Measurements from ENCODE around the gene SEC11C. TPM values are rescaled to one million over a fixed set of nuclear protein-coding genes. Genes with fewer than 3 reads are reported as not detected.
"Not testable (repeated sequence)": the region's sequence is repeated elsewhere in the genome, so short reads cannot be mapped to it uniquely, and the experiment has no call there.

The SEC11C gene
- total RNA-seq, 1 donor from 2014 or later: 53.4 TPM

DNA sequence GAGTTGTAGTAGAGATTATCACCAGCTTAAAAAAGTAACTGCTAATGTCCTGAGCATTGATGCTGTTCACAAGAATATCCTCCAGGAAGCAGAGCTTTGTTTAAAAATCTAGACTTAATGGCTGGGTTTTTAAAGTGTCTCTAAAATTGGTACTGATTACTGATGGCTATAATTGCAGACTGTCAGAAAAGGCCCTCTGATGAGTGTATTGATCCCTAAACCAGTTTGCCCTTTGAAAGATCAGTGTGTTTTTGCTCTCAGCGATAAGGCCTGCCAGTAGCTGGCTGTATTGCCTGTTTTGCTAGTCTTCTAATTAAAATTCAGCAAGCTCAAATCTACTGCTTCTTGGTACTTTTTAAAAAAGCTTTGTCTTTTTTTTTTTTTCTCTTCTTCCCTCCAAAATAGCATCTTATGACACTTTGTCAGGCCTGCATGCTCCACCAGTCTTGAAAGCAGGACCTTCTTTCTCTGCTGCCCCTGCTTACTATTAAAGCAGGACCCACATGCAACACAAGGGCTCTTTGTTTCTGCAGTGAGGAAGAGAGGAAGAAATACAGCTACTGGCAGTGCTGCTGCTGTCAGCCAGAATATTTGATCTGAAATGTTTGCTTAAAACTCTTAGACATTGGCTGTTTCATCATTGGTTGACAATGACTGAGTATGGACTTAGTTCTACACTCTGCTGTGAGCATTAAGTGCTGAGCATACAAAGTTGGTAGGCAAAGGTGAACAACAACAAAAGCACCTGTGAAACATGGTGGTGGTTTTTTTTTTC is 1.8 kb downstream of the SEC11C start:
- H4K20me1 ChIP-seq (ENCODE audit: low read depth): peaks cover 10% of the 10 kb centered on the region
- H3K4me1 Mint-ChIP-seq: peaks cover 22% of the 10 kb centered on the region
- H3K9me3 ChIP-seq (ENCODE audit: low read depth): no peaks in the 10 kb centered on the region
- H3K27me3 Mint-ChIP-seq (ENCODE audit: insufficient read depth, low read depth): peaks cover 7% of the 10 kb centered on the region
- no peak for DNase-seq (ENCODE audit: low spot score)
- H3K9ac ChIP-seq: no peak overlapping the region
- no peaks in the 10 kb centered on the region for H3K36me3 ChIP-seq
- TF ChIP-seq, protein P1, sequence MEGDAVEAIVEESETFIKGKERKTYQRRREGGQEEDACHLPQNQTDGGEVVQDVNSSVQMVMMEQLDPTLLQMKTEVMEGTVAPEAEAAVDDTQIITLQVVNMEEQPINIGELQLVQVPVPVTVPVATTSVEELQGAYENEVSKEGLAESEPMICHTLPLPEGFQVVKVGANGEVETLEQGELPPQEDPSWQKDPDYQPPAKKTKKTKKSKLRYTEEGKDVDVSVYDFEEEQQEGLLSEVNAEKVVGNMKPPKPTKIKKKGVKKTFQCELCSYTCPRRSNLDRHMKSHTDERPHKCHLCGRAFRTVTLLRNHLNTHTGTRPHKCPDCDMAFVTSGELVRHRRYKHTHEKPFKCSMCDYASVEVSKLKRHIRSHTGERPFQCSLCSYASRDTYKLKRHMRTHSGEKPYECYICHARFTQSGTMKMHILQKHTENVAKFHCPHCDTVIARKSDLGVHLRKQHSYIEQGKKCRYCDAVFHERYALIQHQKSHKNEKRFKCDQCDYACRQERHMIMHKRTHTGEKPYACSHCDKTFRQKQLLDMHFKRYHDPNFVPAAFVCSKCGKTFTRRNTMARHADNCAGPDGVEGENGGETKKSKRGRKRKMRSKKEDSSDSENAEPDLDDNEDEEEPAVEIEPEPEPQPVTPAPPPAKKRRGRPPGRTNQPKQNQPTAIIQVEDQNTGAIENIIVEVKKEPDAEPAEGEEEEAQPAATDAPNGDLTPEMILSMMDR (IDR thresholded peaks at IDR 0.05): no peak
- TF ChIP-seq EZH2phosphoT487 (IDR thresholded peaks at IDR 0.05): no peak
- no peak for TF ChIP-seq EZH2 (IDR thresholded peaks at IDR 0.05)
- H3K4me1 ChIP-seq: peaks cover 14% of the 10 kb centered on the region
- peaks cover 17% of the 10 kb centered on the region for H3K27me3 ChIP-seq
- H3K9me3 Mint-ChIP-seq: no peaks in the 10 kb centered on the region
- peak overlapping the region; percentile 74 for H3K4me3 ChIP-seq
- peak overlapping the region; percentile 88 for H3K4me2 ChIP-seq
- no peaks in the 10 kb centered on the region for H3K36me3 Mint-ChIP-seq
- H3K79me2 ChIP-seq (ENCODE audit: low read depth): peaks cover 38% of the 10 kb centered on the region
- no peak overlapping the region for H3K27ac ChIP-seq
- H2AFZ ChIP-seq (replicated peaks): no peak overlapping the region
- H3K4me3 Mint-ChIP-seq: peak overlapping the region; percentile 95
- no peak overlapping the region for H3K27ac Mint-ChIP-seq
- no peaks in the 10 kb centered on the region for H3F3A ChIP-seq (ENCODE audit: low read depth)

DNA sequence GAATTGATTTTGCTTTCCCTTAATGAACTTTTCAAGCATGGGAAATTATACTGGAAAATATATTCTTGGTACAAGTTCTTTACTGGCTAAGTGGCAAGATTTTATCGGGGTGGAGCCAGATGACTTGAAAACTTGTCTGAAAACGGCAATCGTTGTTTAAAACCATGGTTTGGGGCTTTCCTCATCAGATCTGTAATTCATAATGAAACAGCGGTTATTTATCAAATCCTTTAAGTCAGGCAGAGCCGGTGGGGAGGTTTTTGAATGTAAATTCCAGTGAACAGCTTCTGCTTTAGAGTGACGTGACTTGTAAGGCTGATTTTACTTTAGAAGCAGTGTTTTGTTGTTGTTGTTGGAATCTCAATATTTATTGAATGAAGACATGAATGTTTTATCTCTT is 2.6 kb downstream of the SEC11C start:
- Histone ChIP-seq H3K36me3 (no peaks in the 10 kb centered on the region), H3K27me3 (peaks cover 9% of the 10 kb centered on the region), H3F3A (ENCODE audit: low read depth) (no peaks in the 10 kb centered on the region), H3K9ac (no peak overlapping the region), H3K79me2 (ENCODE audit: low read depth) (peaks cover 38% of the 10 kb centered on the region), H3K4me1 (peaks cover 14% of the 10 kb centered on the region), H4K20me1 (ENCODE audit: low read depth) (peaks cover 10% of the 10 kb centered on the region), H3K4me2 (no peak overlapping the region), H3K27ac (no peak overlapping the region), H3K9me3 (ENCODE audit: low read depth) (no peaks in the 10 kb centered on the region), H2AFZ (replicated peaks) (no peak overlapping the region), H3K4me3 (no peak overlapping the region)
- Mint-ChIP-seq H3K4me3 (no peak overlapping the region), H3K27ac (no peak overlapping the region), H3K36me3 (no peaks in the 10 kb centered on the region), H3K27me3 (ENCODE audit: insufficient read depth, low read depth) (peaks cover 4% of the 10 kb centered on the region), H3K9me3 (no peaks in the 10 kb centered on the region), H3K4me1 (peaks cover 22% of the 10 kb centered on the region)
- TF ChIP-seq, protein P1 (IDR thresholded peaks at IDR 0.05): no peak
- TF ChIP-seq EZH2 (IDR thresholded peaks at IDR 0.05) (no peak), EZH2phosphoT487 (IDR thresholded peaks at IDR 0.05) (no peak)
- no peak for DNase-seq (ENCODE audit: low spot score)

DNA sequence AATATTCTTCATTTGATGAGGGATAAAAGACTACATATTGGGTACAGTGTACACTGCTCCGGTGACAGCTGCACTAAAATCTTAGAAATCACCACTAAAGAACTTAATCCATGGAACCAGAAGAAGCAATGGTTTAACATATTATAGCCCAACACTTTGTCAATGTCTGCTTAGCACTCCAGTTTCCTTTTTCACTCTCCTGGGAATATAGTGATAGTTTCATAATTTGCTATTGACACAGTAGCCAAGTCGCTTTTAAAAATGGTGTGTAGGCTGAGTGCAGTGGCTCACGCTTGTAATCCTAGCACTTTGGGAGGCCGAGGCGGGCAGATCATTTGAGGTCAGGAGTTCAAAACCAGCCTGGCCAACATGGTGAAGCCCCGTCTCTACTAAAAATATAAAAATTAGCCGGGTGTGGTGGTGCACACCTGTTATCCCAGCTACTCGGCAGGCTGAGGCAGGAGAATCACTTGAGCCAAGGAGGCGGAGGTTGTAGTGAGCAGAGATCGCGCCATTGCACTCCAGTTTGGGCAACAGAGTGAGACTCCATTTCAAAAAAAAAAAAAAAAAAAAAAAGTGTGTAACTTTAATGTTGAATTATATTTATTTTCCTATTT is 3.2 kb downstream of the SEC11C start:
- H3K9ac ChIP-seq; H3K4me3 ChIP-seq; H2AFZ ChIP-seq (replicated peaks); H3K36me3 ChIP-seq; H3K4me2 ChIP-seq; H3K27ac Mint-ChIP-seq; H3F3A ChIP-seq (ENCODE audit: low read depth); H3K9me3 ChIP-seq (ENCODE audit: low read depth); H3K27me3 Mint-ChIP-seq (ENCODE audit: insufficient read depth, low read depth); H3K4me3 Mint-ChIP-seq; H3K27ac ChIP-seq; H4K20me1 ChIP-seq (ENCODE audit: low read depth); DNase-seq (ENCODE audit: low spot score); H3K9me3 Mint-ChIP-seq; H3K27me3 ChIP-seq; H3K36me3 Mint-ChIP-seq: not testable (repeated sequence)
- peaks cover 38% of the 10 kb centered on the region for H3K79me2 ChIP-seq (ENCODE audit: low read depth)
- H3K4me1 ChIP-seq: peaks cover 14% of the 10 kb centered on the region
- H3K4me1 Mint-ChIP-seq: peaks cover 24% of the 10 kb centered on the region

DNA sequence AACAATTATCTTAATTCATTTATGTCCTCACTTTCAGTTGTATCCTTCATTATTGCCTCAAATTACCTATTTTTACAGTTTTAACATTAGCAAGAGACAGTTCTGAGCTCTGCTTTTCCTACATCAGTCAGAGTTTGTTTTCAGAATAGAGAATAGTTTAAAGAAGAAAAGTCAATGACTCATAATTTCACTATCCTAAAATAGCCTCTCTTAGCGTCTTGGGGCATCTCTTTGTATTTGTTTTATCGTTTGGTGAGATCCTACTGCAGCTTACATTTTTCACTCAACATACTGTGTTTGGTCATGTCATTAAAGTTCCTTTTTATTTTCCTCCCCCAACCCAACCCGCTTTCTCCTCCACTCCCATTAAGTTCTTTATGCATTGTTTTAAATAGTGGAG is 3.8 kb downstream of the SEC11C start:
- Histone ChIP-seq H3K4me3 (no peak overlapping the region), H3K9me3 (ENCODE audit: low read depth) (no peaks in the 10 kb centered on the region), H3K79me2 (ENCODE audit: low read depth) (peaks cover 38% of the 10 kb centered on the region), H2AFZ (replicated peaks) (no peak overlapping the region), H3K4me1 (peaks cover 14% of the 10 kb centered on the region), H3K27ac (no peak overlapping the region), H3F3A (ENCODE audit: low read depth) (no peaks in the 10 kb centered on the region), H3K36me3 (no peaks in the 10 kb centered on the region), H3K9ac (no peak overlapping the region), H4K20me1 (ENCODE audit: low read depth) (peaks cover 10% of the 10 kb centered on the region), H3K4me2 (no peak overlapping the region), H3K27me3 (no peaks in the 10 kb centered on the region)
- peaks cover 25% of the 10 kb centered on the region for H3K4me1 Mint-ChIP-seq
- no peak overlapping the region for H3K4me3 Mint-ChIP-seq
- no peaks in the 10 kb centered on the region for H3K36me3 Mint-ChIP-seq
- TF ChIP-seq EZH2phosphoT487 (IDR thresholded peaks at IDR 0.05) (no peak), EZH2 (IDR thresholded peaks at IDR 0.05) (no peak)
- TF ChIP-seq, protein P1 (IDR thresholded peaks at IDR 0.05): no peak
- H3K27me3 Mint-ChIP-seq (ENCODE audit: insufficient read depth, low read depth): peaks cover 6% of the 10 kb centered on the region
- no peak overlapping the region for H3K27ac Mint-ChIP-seq
- no peak for DNase-seq (ENCODE audit: low spot score)
- no peaks in the 10 kb centered on the region for H3K9me3 Mint-ChIP-seq

Measured in neural progenitor cell (in vitro differentiated cells).